ENCODE measurements around the gene SETBP1. TPM values are rescaled to one million over a fixed set of nuclear protein-coding genes. Genes with fewer than 3 reads are reported as not detected.

SETBP1 gene
- total RNA-seq, 1 experiment from 2014 or later = 0.05 TPM

DNA sequence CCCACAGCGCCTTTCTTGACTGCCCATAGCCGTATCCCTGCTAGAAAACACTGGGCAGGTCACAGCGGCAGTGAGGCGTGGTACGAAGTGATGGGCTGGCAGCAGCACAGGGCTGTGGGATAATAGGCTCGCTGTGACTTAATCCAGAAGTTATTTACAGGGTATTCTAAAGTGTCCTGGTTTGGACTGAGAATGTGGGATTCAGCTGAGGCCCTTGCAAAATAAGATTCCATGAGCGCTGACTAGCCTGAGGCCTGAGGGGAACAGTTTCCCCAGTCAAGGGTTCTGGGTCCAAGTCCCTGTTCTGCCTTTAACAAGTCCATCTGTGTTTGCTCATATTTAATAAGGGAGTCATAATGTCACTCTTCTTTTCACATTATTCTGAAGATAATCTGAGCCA is 34.6 kb downstream of the SETBP1 start:
- Histone ChIP-seq H3K4me3 (replicated peaks in 1 of 2; ENCODE audit: low read depth in 1 of 2, low read length in 2 of 2) (no peak overlapping the region), H3K4me2 (ENCODE audit: low read length) (no peak overlapping the region), H3K36me3 (ENCODE audit: control insufficient read depth in 1 of 2, insufficient read depth in 2 of 2, low read length in 2 of 2) (no peaks in the 10 kb centered on the region; a peak in 1 of 4 replicates), H3K27me3 (ENCODE audit: insufficient read depth, low read length) (no peaks in the 10 kb centered on the region), H3K79me2 (ENCODE audit: insufficient read depth, low read length) (no peaks in the 10 kb centered on the region), H3K27ac (ENCODE audit: low read depth, low read length) (no peak overlapping the region), H3K4me1 (ENCODE audit: control insufficient read depth in 1 of 2, insufficient read depth in 2 of 2, low read length in 2 of 2) (no peaks in the 10 kb centered on the region), H4K20me1 (ENCODE audit: insufficient read depth) (no peaks in the 10 kb centered on the region), H3K9me3 (ENCODE audit: control insufficient read depth in 1 of 2, insufficient read depth in 1 of 2, low read depth in 1 of 2, low read length in 2 of 2) (peaks cover 0 to 18% of the 10 kb centered on the region in 2 experiments; a peak in 2 of 4 replicates), H3K9me2 (ENCODE audit: insufficient read depth) (no peaks in the 10 kb centered on the region), H2AFZ (ENCODE audit: low read depth, low read length, poor library complexity, severe bottlenecking) (no peak overlapping the region), H3K9ac (ENCODE audit: low read length) (no peak overlapping the region)
- intact Hi-C loops (cut with micrococcal nuclease) = no loop called here
- DNase-seq (ENCODE audit: low read depth, low spot score) = no peak
- TF ChIP-seq POLR2AphosphoS5 (IDR thresholded peaks at IDR 0.05; ENCODE audit: low read depth, low read length) (no peak), JUND (IDR thresholded peaks at IDR 0.05) (no peak), RAD21 (IDR thresholded peaks at IDR 0.05; ENCODE audit: low read depth) (no peak), CEBPB (IDR thresholded peaks at IDR 0.05; ENCODE audit: low read depth) (no peak), SRF (IDR thresholded peaks at IDR 0.05; ENCODE audit: low read depth) (no peak), SP1 (IDR thresholded peaks at IDR 0.05; ENCODE audit: low read depth) (no peak), EZH2 (IDR thresholded peaks at IDR 0.05) (no peak), EZH2phosphoT487 (IDR thresholded peaks at IDR 0.05; ENCODE audit: borderline replicate concordance) (no peak)
- TF ChIP-seq, protein P1, sequence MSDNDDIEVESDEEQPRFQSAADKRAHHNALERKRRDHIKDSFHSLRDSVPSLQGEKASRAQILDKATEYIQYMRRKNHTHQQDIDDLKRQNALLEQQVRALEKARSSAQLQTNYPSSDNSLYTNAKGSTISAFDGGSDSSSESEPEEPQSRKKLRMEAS (IDR thresholded peaks at IDR 0.05) = no peak
- ATAC-seq = no peak
- ChIA-PET POLR2A (no interaction called here), RAD21 (ENCODE audit: low non-redundant PET in 1 of 2, low total read pairs in 2 of 2, uncharacterized antibody in 2 of 2, unreplicated experiment in 2 of 2) (no interaction called here), CTCF (no interaction called here)
- BruUV-seq (replicated peaks) = no TSS peak

DNA sequence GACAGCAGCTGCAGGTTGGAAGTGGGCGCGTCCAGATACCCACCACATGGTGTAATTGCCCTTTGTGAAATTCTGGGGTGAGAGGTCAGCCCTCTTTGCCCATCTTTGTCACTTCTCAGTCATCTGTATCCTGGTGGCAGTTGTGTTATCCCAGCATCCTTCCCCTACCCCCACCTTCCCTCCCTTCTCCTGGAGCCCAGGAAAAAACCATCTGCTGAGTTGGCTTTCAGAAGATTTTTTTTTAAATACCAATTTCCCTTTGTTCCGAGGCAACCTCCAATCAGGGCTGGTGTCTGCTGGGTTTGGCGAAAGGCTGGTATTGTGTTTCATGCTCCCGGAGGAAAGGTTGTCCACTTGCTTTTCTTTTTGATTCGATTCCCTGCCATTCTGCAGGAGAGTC is 35.2 kb downstream of the SETBP1 start:
- no peak overlapping the region for H2AFZ ChIP-seq (ENCODE audit: low read depth, low read length, poor library complexity, severe bottlenecking)
- H3K9ac ChIP-seq (ENCODE audit: low read length) = no peak overlapping the region
- H3K27ac ChIP-seq (ENCODE audit: low read depth, low read length) = no peak overlapping the region
- H3K4me2 ChIP-seq (ENCODE audit: low read length) = no peak overlapping the region
- H3K36me3 ChIP-seq (ENCODE audit: control insufficient read depth in 1 of 2, insufficient read depth in 2 of 2, low read length in 2 of 2) = no peaks in the 10 kb centered on the region; a peak in 1 of 4 replicates
- ATAC-seq = no peak
- no TSS peak for BruUV-seq (replicated peaks)
- H3K4me3 ChIP-seq (replicated peaks in 1 of 2; ENCODE audit: low read depth in 1 of 2, low read length in 2 of 2) = no peak overlapping the region
- no peaks in the 10 kb centered on the region for H3K4me1 ChIP-seq (ENCODE audit: control insufficient read depth in 1 of 2, insufficient read depth in 2 of 2, low read length in 2 of 2)
- H3K9me3 ChIP-seq (ENCODE audit: control insufficient read depth in 1 of 2, insufficient read depth in 1 of 2, low read depth in 1 of 2, low read length in 2 of 2) = peaks cover 0 to 18% of the 10 kb centered on the region in 2 experiments; a peak in 2 of 4 replicates
- H3K27me3 ChIP-seq (ENCODE audit: insufficient read depth, low read length) = no peaks in the 10 kb centered on the region
- ChIA-PET RAD21 (ENCODE audit: low non-redundant PET in 1 of 2, low total read pairs in 2 of 2, uncharacterized antibody in 2 of 2, unreplicated experiment in 2 of 2) (no interaction called here), CTCF (no interaction called here), POLR2A (no interaction called here)
- no peaks in the 10 kb centered on the region for H3K9me2 ChIP-seq (ENCODE audit: insufficient read depth)
- no peaks in the 10 kb centered on the region for H4K20me1 ChIP-seq (ENCODE audit: insufficient read depth)
- H3K79me2 ChIP-seq (ENCODE audit: insufficient read depth, low read length) = no peaks in the 10 kb centered on the region
- DNase-seq (ENCODE audit: low read depth, low spot score) = no peak
- intact Hi-C loops (cut with micrococcal nuclease) = no loop called here
- TF ChIP-seq JUND (IDR thresholded peaks at IDR 0.05) (no peak), SP1 (IDR thresholded peaks at IDR 0.05; ENCODE audit: low read depth) (no peak), RAD21 (IDR thresholded peaks at IDR 0.05; ENCODE audit: low read depth) (no peak), CBX3 (IDR thresholded peaks at IDR 0.05; ENCODE audit: low read depth) (no peak), EGR1 (IDR thresholded peaks at IDR 0.05; ENCODE audit: low read depth) (no peak), POLR2A (IDR thresholded peaks at IDR 0.05; ENCODE audit: borderline replicate concordance, extremely low read depth, insufficient read depth, insufficient read length) (no peak), ZFX (IDR thresholded peaks at IDR 0.05) (no peak), EZH2 (IDR thresholded peaks at IDR 0.05) (no peak), POLR2AphosphoS5 (IDR thresholded peaks at IDR 0.05; ENCODE audit: low read depth, low read length) (no peak)
- TF ChIP-seq, protein P1 (IDR thresholded peaks at IDR 0.05) = no peak
- TF ChIP-seq, protein P2, sequence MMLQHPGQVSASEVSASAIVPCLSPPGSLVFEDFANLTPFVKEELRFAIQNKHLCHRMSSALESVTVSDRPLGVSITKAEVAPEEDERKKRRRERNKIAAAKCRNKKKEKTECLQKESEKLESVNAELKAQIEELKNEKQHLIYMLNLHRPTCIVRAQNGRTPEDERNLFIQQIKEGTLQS (IDR thresholded peaks at IDR 0.05) = no peak
- TF ChIP-seq, protein P3, sequence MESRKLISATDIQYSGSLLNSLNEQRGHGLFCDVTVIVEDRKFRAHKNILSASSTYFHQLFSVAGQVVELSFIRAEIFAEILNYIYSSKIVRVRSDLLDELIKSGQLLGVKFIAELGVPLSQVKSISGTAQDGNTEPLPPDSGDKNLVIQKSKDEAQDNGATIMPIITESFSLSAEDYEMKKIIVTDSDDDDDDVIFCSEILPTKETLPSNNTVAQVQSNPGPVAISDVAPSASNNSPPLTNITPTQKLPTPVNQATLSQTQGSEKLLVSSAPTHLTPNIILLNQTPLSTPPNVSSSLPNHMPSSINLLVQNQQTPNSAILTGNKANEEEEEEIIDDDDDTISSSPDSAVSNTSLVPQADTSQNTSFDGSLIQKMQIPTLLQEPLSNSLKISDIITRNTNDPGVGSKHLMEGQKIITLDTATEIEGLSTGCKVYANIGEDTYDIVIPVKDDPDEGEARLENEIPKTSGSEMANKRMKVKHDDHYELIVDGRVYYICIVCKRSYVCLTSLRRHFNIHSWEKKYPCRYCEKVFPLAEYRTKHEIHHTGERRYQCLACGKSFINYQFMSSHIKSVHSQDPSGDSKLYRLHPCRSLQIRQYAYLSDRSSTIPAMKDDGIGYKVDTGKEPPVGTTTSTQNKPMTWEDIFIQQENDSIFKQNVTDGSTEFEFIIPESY (IDR thresholded peaks at IDR 0.05; ENCODE audit: extremely low read depth, insufficient replicate concordance, low read length) = no peak
- TF ChIP-seq, protein P4, sequence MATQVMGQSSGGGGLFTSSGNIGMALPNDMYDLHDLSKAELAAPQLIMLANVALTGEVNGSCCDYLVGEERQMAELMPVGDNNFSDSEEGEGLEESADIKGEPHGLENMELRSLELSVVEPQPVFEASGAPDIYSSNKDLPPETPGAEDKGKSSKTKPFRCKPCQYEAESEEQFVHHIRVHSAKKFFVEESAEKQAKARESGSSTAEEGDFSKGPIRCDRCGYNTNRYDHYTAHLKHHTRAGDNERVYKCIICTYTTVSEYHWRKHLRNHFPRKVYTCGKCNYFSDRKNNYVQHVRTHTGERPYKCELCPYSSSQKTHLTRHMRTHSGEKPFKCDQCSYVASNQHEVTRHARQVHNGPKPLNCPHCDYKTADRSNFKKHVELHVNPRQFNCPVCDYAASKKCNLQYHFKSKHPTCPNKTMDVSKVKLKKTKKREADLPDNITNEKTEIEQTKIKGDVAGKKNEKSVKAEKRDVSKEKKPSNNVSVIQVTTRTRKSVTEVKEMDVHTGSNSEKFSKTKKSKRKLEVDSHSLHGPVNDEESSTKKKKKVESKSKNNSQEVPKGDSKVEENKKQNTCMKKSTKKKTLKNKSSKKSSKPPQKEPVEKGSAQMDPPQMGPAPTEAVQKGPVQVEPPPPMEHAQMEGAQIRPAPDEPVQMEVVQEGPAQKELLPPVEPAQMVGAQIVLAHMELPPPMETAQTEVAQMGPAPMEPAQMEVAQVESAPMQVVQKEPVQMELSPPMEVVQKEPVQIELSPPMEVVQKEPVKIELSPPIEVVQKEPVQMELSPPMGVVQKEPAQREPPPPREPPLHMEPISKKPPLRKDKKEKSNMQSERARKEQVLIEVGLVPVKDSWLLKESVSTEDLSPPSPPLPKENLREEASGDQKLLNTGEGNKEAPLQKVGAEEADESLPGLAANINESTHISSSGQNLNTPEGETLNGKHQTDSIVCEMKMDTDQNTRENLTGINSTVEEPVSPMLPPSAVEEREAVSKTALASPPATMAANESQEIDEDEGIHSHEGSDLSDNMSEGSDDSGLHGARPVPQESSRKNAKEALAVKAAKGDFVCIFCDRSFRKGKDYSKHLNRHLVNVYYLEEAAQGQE (IDR thresholded peaks at IDR 0.05; ENCODE audit: low read depth) = no peak
